Fibroblast of pulmonary artery (primary cell): ENCODE measurements around the gene ATXN1.

Experiments used
- DNase-seq: peaks from one replicate; pipeline ENCODE4 v3.0.0-alpha.2; 2010; ENCODE audit warnings: low read depth
- H3K4me3 ChIP-seq: replicated peaks from 2 replicates; pipeline ENCODE4 v1.5.1; 2011; ENCODE audit warnings: low read depth, mild to moderate bottlenecking, control low read depth, low read length, moderate library complexity
- TF ChIP-seq, protein P1 (sequence below): IDR thresholded peaks from 2 replicates; pipeline ENCODE4 v1.5.1; 2011; ENCODE audit warnings: mild to moderate bottlenecking, control low read depth, low read length, inconsistent platforms; ENCODE audit errors: missing control alignments

Gene ATXN1

DNA sequence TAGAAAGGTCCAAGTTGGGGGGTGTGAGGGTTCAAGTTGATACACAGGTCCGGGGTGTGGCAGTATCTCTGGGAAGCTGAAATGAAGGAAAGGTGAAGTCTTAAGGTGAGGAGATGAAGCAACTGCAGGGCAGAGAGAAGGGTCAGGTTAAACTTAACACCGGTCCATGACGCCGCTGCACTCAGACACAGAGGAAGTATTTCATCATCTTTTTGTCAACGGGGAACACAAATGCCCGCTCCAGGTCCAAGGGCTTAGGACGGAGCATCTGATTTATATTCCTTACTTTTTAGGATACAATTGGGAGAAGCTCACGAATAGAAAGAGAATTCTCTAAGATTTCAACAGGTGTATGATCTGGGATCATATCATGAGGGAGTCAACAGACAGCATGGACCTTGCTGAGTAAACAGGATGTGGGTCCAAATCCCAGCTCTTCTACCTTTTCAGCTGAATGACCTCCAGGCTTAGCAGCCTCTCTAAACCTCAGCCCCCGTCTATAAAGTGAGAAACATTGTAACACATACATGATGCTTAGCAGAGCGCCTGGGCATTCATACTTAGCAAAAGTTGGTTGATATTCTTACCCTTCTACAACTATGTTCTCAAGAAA, 197.5 kb downstream of the ATXN1 start:
- H3K4me3 ChIP-seq, result no peak overlapping the region
- TF ChIP-seq, protein P1, sequence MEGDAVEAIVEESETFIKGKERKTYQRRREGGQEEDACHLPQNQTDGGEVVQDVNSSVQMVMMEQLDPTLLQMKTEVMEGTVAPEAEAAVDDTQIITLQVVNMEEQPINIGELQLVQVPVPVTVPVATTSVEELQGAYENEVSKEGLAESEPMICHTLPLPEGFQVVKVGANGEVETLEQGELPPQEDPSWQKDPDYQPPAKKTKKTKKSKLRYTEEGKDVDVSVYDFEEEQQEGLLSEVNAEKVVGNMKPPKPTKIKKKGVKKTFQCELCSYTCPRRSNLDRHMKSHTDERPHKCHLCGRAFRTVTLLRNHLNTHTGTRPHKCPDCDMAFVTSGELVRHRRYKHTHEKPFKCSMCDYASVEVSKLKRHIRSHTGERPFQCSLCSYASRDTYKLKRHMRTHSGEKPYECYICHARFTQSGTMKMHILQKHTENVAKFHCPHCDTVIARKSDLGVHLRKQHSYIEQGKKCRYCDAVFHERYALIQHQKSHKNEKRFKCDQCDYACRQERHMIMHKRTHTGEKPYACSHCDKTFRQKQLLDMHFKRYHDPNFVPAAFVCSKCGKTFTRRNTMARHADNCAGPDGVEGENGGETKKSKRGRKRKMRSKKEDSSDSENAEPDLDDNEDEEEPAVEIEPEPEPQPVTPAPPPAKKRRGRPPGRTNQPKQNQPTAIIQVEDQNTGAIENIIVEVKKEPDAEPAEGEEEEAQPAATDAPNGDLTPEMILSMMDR, result no peak
- DNase-seq, result no peak

DNA sequence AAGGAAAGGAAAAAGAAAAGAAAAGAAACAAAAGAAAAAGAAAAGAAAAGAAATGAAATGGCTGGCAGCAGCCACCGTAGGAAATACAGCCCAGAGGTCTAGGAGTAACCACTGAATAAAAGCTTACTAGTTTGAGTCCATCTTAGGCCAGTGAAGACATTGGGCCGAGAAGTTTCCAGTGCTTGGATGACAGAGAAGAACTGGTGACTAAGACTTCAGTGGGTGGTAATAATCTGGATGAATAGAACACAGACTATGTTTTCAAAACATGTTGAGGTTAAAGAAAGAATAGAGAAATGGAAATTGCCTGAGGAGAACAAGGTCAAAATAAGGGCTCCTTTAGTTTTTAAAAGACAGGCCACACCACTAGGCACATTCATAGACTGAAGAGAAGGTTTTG, 198.8 kb downstream of the ATXN1 start:
- no peak overlapping the region for H3K4me3 ChIP-seq
- TF ChIP-seq, protein P1, result no peak
- peak; percentile 10 for DNase-seq

DNA sequence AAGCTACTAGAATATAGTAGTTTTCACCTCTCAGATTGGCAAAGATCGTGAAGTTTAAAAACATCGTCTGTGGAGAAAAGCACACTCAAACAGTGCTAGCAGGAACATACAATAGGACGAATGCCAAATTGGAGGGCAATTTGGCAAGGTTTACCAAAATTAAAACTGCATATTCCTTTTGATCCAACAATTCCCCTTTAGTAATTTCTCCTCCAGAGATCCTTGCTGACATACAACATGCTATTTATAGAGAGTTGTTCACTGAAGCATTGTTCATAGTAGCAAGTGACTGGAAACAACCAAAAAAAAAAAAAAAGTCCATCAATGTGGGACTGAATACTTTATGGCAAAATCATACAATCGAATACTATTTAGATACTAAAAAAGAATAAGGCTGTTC, 202.2 kb downstream of the ATXN1 start:
- H3K4me3 ChIP-seq, result no peak overlapping the region
- TF ChIP-seq, protein P1, result no peak
- peak; percentile 15 for DNase-seq

- DNase-seq, result no peak
- H3K4me3 ChIP-seq, result no peak overlapping the region
- TF ChIP-seq, protein P1, result no peak
These were observed 205.7 kb downstream of the ATXN1 start for GRCh38 chr6:16555550-16555949.

GRCh38 chr6:16553531-16553930, 207.7 kb downstream of the ATXN1 start:
- H3K4me3 ChIP-seq, result no peak overlapping the region
- DNase-seq, result no peak
- TF ChIP-seq, protein P1, result no peak

DNA sequence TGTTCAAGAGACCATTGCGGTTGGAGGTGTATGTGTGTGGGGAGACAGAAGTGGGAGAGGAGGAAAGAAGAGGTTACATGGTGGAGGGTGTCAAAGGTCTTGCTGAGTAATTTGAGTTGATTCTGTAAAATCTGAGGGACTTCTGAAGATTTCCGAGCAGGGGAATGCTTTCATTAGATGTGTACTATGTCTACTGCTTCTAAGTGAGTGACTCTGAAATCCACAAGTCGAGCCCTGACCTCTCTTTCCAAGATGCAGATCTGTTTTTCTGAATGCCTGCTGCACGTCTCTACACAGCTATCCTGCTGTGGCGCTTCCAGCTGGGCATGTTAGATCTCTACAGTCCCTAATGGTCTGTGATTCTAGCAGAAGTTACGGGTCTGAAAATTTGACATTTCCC, 209.8 kb downstream of the ATXN1 start:
- H3K4me3 ChIP-seq, result no peak overlapping the region
- TF ChIP-seq, protein P1, result no peak
- DNase-seq, result no peak

GRCh38 chr6:16548121-16548520, 213.1 kb downstream of the ATXN1 start:
- H3K4me3 ChIP-seq, result no peak overlapping the region
- TF ChIP-seq, protein P1, result no peak
- DNase-seq, result no peak
